ENCODE results near the gene HOMER2. TPM values are rescaled to one million over a fixed set of nuclear protein-coding genes. Genes with fewer than 3 reads are reported as not detected.
"Not testable (repeated sequence)": the region's sequence is repeated elsewhere in the genome, so short reads cannot be mapped to it uniquely, and the experiment has no call there.

The HOMER2 gene
- total and polyA plus RNA-seq, 11 donors = 15.2 to 60.5 (median 36.9) TPM

- Histone ChIP-seq H3K27ac (no peak overlapping the region), H3K9me3 (no peaks in the 10 kb centered on the region), H3K27me3 (no peaks in the 10 kb centered on the region), H3K36me3 (peaks cover 0 to 100% (median 100%) of the 10 kb centered on the region in 9 donors), H3K4me3 (no peak overlapping the region), H3K4me1 (peaks cover 0 to 25% (median 0%) of the 10 kb centered on the region in 12 donors)
- TF ChIP-seq POLR2A (IDR thresholded peaks at IDR 0.05) (no peak), CTCF (IDR thresholded peaks at IDR 0.05) (no peak)
- DNase-seq (no peak), ATAC-seq (no peak)
- intact Hi-C loops (cut with DNase I) = no loop called here
- 87 to 99% (median 91%) methylated on average over 4 of the region's 4 CpGs for WGBS, 4 donors
These were observed 123.3 kb downstream of the HOMER2 start for GRCh38 chr15:82829234-82829633.

- no peak for DNase-seq
- H3K27ac ChIP-seq = no peak overlapping the region
- intact Hi-C loops (cut with DNase I) = no loop called here
- H3K4me3 ChIP-seq = no peak overlapping the region
- H3K36me3 ChIP-seq = peaks cover 0 to 100% (median 100%) of the 10 kb centered on the region in 9 donors
- no peaks in the 10 kb centered on the region for H3K9me3 ChIP-seq
- peaks cover 0 to 23% (median 0%) of the 10 kb centered on the region in 12 donors for H3K4me1 ChIP-seq
- ATAC-seq = no peak
- 63 to 92% (median 72%) methylated on average over 1 of the region's 1 CpG for WGBS, 4 donors
- H3K27me3 ChIP-seq = no peaks in the 10 kb centered on the region
- TF ChIP-seq CTCF (IDR thresholded peaks at IDR 0.05) (no peak), POLR2A (IDR thresholded peaks at IDR 0.05) (no peak)
These were observed 124.4 kb downstream of the HOMER2 start for GRCh38 chr15:82828075-82828474.

GRCh38 chr15:82823049-82823448 lies 129.5 kb downstream of the HOMER2 start:
- Histone ChIP-seq H3K27me3 (no peaks in the 10 kb centered on the region), H3K4me3 (no peak overlapping the region), H3K36me3 (peaks cover 0 to 100% (median 98%) of the 10 kb centered on the region in 9 donors), H3K9me3 (peaks cover 0 to 5% (median 0%) of the 10 kb centered on the region in 12 donors), H3K4me1 (peaks cover 0 to 4% (median 0%) of the 10 kb centered on the region in 12 donors), H3K27ac (no peak overlapping the region)
- no peak for TF ChIP-seq POLR2A (IDR thresholded peaks at IDR 0.05)
- no peak for TF ChIP-seq CTCF (IDR thresholded peaks at IDR 0.05)
- 55 to 66% (median 62%) methylated on average over 5 of the region's 5 CpGs for WGBS, 4 donors
- ATAC-seq = no peak
- intact Hi-C loops (cut with DNase I) = no loop called here
- no peak for DNase-seq

GRCh38 chr15:82821851-82822250 lies 130.7 kb downstream of the HOMER2 start:
- H3K9me3 ChIP-seq; ATAC-seq; H3K4me3 ChIP-seq; H3K27ac ChIP-seq; intact Hi-C loops (cut with DNase I); H3K4me1 ChIP-seq; H3K27me3 ChIP-seq; DNase-seq: not testable (repeated sequence)
- peaks cover 0 to 100% (median 98%) of the 10 kb centered on the region in 9 donors for H3K36me3 ChIP-seq

- H3K4me3 ChIP-seq; intact Hi-C loops (cut with DNase I); H3K27ac ChIP-seq; H3K4me1 ChIP-seq; ATAC-seq; H3K27me3 ChIP-seq; DNase-seq; H3K9me3 ChIP-seq: not testable (repeated sequence)
- H3K36me3 ChIP-seq = peaks cover 0 to 100% (median 98%) of the 10 kb centered on the region in 9 donors
- WGBS, 4 donors = 79 to 89% (median 86%) methylated on average over 3 of the region's 3 CpGs
These were observed 131.1 kb downstream of the HOMER2 start for GRCh38 chr15:82821396-82821795.
